Testis (tissue), 3 donors: Measurements from ENCODE around the gene MAP1B. TPM values are rescaled to one million over a fixed set of nuclear protein-coding genes. Genes with fewer than 3 reads are reported as not detected.

Source experiments
- DNase-seq: peaks from one replicate; pipeline ENCODE4 v3.0.0-alpha.2; 2019
- H3K27ac ChIP-seq, 2 donors: fragments of 200-600 bp; sonication (generic); one replicate each; pipeline ENCODE4 v1.5.1; 2019
- H3K27me3 ChIP-seq: fragments of 200-600 bp; sonication (generic); one replicate; pipeline ENCODE4 v1.5.1; 2019
- H3K36me3 ChIP-seq: fragments of 200-600 bp; sonication (generic); one replicate; pipeline ENCODE4 v1.5.1; 2017; ENCODE audit warnings: low read depth; ENCODE audit errors: missing control alignments
- H3K4me1 ChIP-seq: fragments of 200-600 bp; sonication (generic); one replicate; pipeline ENCODE4 v1.5.1; 2019
- H3K4me3 ChIP-seq, 2 donors: fragments of 200-600 bp; sonication (generic); one replicate each; pipeline ENCODE4 v1.5.1; 2017 to 2019
- H3K9me3 ChIP-seq: fragments of 200-600 bp; sonication (generic); one replicate; pipeline ENCODE4 v1.5.1; 2017
- POLR2A ChIP-seq: fragments of 450-650 bp; IDR thresholded peaks from one replicate; pipeline ENCODE4 v1.6.1; 2017; ENCODE audit warnings: antibody characterized with exemption, mild to moderate bottlenecking, moderate library complexity
- WGBS, 2 donors: methylation state at CpG; one replicate each; pipeline ENCODE4 v1.1.5; 2018; 5-methylcytosine and 5-hydroxymethylcytosine counted together
- intact Hi-C: fragments of 100-400 bp; cut with DNase I; formaldehyde crosslinking; loops from one replicate; pipeline ENCODE4 v1.15.1; 2023; ENCODE audit warnings: low total_unique reads
- polyA plus RNA-seq: library from polyadenylated mRNA; stranded (reverse); fragments of 350-450 nt; fragmentation: Illumina TruSeq; extraction: RNeasy Lipid Tissue Mini Kit (QIAGEN cat#74804); gene quantifications from one replicate; pipeline ENCODE4 v1.2.3, GENCODE V29; 2014; ENCODE audit warnings: low read depth, low replicate concordance; ENCODE audit not compliant: insufficient read depth
- total RNA-seq, 2 donors: library from RNA; depleted of rRNA; stranded (reverse); fragments of >200 nt; gene quantifications; one replicate each; pipeline ENCODE4 v1.2.3, GENCODE V29; 2016
- TF ChIP-seq, protein P1 (sequence below), 3 experiments: fragments of 450-650 bp in 2 of 3; fragments of 200-600 bp in 1 of 3; sonication (generic) in 1 of 3; IDR thresholded peaks; one replicate each; pipeline ENCODE4 v1.5.1; 2016 to 2019; ENCODE audit warnings: antibody characterized with exemption in 3 of 3, mild to moderate bottlenecking in 2 of 3, moderate library complexity in 1 of 3

Gene MAP1B
- total and polyA plus RNA-seq, 3 donors from 2014 or later: 20.1 to 584 (median 431) TPM

DNA sequence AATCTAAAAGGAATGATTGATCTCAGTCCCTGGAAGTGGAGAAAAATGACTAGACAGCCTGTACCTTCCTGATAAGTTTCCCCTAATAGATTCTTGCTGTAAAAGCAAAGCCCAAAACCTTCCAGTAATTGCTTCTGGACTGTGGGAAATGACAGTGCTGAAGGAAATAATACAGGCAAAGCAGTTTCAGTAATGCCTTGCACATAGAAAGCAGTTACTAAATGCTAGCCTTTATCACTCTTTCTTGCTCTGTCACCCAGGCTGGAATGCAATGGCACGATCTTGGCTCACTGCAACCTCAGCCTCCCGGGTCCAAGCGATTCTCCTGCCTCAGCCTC is 50.3 kb downstream of the MAP1B start:
- no peak for TF ChIP-seq POLR2A
- TF ChIP-seq, protein P1, sequence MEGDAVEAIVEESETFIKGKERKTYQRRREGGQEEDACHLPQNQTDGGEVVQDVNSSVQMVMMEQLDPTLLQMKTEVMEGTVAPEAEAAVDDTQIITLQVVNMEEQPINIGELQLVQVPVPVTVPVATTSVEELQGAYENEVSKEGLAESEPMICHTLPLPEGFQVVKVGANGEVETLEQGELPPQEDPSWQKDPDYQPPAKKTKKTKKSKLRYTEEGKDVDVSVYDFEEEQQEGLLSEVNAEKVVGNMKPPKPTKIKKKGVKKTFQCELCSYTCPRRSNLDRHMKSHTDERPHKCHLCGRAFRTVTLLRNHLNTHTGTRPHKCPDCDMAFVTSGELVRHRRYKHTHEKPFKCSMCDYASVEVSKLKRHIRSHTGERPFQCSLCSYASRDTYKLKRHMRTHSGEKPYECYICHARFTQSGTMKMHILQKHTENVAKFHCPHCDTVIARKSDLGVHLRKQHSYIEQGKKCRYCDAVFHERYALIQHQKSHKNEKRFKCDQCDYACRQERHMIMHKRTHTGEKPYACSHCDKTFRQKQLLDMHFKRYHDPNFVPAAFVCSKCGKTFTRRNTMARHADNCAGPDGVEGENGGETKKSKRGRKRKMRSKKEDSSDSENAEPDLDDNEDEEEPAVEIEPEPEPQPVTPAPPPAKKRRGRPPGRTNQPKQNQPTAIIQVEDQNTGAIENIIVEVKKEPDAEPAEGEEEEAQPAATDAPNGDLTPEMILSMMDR (IDR thresholded peaks at IDR 0.05): no peak
- 33 to 35% methylated on average over 3 of the region's 3 CpGs for WGBS, 2 donors
- H3K27ac ChIP-seq: peak overlapping the region; percentile 0 to 28
- H3K9me3 ChIP-seq: no peaks in the 10 kb centered on the region
- intact Hi-C loops: no loop called here
- H3K36me3 ChIP-seq: no peaks in the 10 kb centered on the region
- no peak overlapping the region for H3K4me3 ChIP-seq
- no peaks in the 10 kb centered on the region for H3K27me3 ChIP-seq
- DNase-seq: no peak
- H3K4me1 ChIP-seq: peaks cover 24% of the 10 kb centered on the region

GRCh38 chr5:72159501-72159911 is 52.2 kb downstream of the MAP1B start:
- TF ChIP-seq, protein P1 (IDR thresholded peaks at IDR 0.05): no peak
- no peak for TF ChIP-seq POLR2A
- Histone ChIP-seq H3K4me3 (no peak overlapping the region), H3K4me1 (peaks cover 21% of the 10 kb centered on the region), H3K9me3 (no peaks in the 10 kb centered on the region), H3K27me3 (no peaks in the 10 kb centered on the region), H3K36me3 (no peaks in the 10 kb centered on the region), H3K27ac (peak overlapping the region in 1 of 2 donors; percentile 32)
- intact Hi-C loops: no loop called here
- DNase-seq: no peak
- WGBS, 2 donors: 92 to 97% methylated on average over 3 of the region's 3 CpGs

- 68 to 69% methylated on average over 1 of the region's 1 CpG for WGBS, 2 donors
- H3K36me3 ChIP-seq: no peaks in the 10 kb centered on the region
- H3K4me1 ChIP-seq: peaks cover 20% of the 10 kb centered on the region
- DNase-seq: no peak
- H3K9me3 ChIP-seq: no peaks in the 10 kb centered on the region
- H3K4me3 ChIP-seq: no peak overlapping the region
- H3K27ac ChIP-seq: peak overlapping the region in 1 of 2 donors; percentile 32
- TF ChIP-seq, protein P1 (IDR thresholded peaks at IDR 0.05): no peak
- TF ChIP-seq POLR2A: no peak
- H3K27me3 ChIP-seq: no peaks in the 10 kb centered on the region
- intact Hi-C loops: no loop called here
These were observed 53.1 kb downstream of the MAP1B start for GRCh38 chr5:72160329-72160728.

DNA sequence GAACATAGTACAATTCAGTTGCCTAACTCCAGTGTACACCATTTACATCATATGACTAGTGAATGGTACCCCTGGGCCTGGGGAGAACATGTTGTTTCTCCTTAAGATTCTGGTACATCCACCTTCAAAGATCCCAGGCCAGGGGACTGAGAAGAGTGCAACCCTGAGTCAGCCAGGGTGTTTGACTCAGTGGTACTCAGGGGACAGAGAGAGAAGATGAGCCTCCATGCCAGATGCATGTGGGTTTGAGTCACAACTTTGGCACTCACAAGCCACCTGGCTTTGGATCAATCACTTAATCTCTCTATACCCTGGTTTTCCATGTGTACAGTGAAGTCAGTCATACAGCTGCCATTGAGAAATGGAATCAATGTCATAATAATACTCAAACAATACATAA is 53.7 kb downstream of the MAP1B start:
- peak overlapping the region in 1 of 2 donors; percentile 3 for H3K27ac ChIP-seq
- intact Hi-C loops: no loop called here
- no peaks in the 10 kb centered on the region for H3K27me3 ChIP-seq
- H3K4me3 ChIP-seq: no peak overlapping the region
- TF ChIP-seq POLR2A: no peak
- peaks cover 23% of the 10 kb centered on the region for H3K4me1 ChIP-seq
- DNase-seq: no peak
- no peaks in the 10 kb centered on the region for H3K36me3 ChIP-seq
- no peaks in the 10 kb centered on the region for H3K9me3 ChIP-seq

DNA sequence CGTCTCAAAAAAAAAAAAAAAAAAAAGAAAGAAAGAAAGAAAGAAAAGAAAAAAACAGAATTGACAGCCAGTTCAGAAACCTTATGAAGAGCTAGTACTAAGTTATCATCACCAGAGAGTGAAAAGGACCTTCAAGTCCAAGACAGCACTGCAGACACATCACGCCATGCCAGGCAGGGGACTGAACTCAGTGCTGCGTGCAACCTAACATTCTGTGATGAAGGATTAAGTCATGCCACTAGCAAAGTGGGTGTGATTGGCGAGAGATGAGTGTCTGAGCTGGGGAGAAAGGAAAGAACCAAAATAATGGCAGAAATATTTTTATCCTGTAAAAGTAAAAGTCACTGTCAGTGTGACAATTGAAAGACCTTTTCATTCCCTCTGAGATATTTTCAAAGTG is 54.7 kb downstream of the MAP1B start:
- H3K4me3 ChIP-seq: no peak overlapping the region
- H3K27me3 ChIP-seq: no peaks in the 10 kb centered on the region
- 90 to 91% methylated on average over 4 of the region's 4 CpGs for WGBS, 2 donors
- intact Hi-C loops: no loop called here
- H3K9me3 ChIP-seq: no peaks in the 10 kb centered on the region
- TF ChIP-seq, protein P1 (IDR thresholded peaks at IDR 0.05): no peak
- TF ChIP-seq POLR2A: no peak
- no peaks in the 10 kb centered on the region for H3K36me3 ChIP-seq
- H3K4me1 ChIP-seq: peaks cover 26% of the 10 kb centered on the region
- DNase-seq: no peak
- H3K27ac ChIP-seq: no peak overlapping the region
